OCI-LY3 (cell line): ENCODE data around the gene AGAP1.
"Not testable (repeated sequence)": the region's sequence is repeated elsewhere in the genome, so short reads cannot be mapped to it uniquely, and the experiment has no call there.

Experiments
- H2AFZ ChIP-seq: fragments of 200-600, 300-600 bp; shearing (Covaris generic); 2 replicates; pipeline ENCODE4 v1.6.0; 2014; ENCODE audit warnings: antibody characterized with exemption, low read depth, low read length
- H3K27ac ChIP-seq: fragments of 200-600, 300-600 bp; sonication (generic); 2 replicates; pipeline ENCODE4 v1.5.1; 2014; ENCODE audit warnings: mild to moderate bottlenecking, low read length, moderate library complexity, mixed read lengths
- H3K27me3 ChIP-seq: fragments of 200-600, 300-600 bp; sonication (generic); 2 replicates; pipeline ENCODE4 v1.6.1; 2014; ENCODE audit warnings: low read depth, low read length, mixed read lengths
- H3K36me3 ChIP-seq: fragments of 200-600, 300-600 bp; sonication (generic); replicated peaks from 2 replicates; pipeline ENCODE3; 2014; ENCODE audit warnings: low read depth, low read length, mixed read lengths
- H3K4me1 ChIP-seq: fragments of 300-600, 200-600 bp; sonication (generic); 2 replicates; pipeline ENCODE4 v1.6.1; 2014; ENCODE audit warnings: low read length, mixed read lengths
- H3K4me2 ChIP-seq: fragments of 200-600, 300-600 bp; sonication (generic); 2 replicates; pipeline ENCODE4 v1.6.1; 2014; ENCODE audit warnings: low read length, mixed read lengths
- H3K4me3 ChIP-seq: fragments of 300-600, 200-600 bp; sonication (generic); 2 replicates; pipeline ENCODE4 v1.5.1; 2014; ENCODE audit warnings: antibody characterized with exemption, mild to moderate bottlenecking, low read length, moderate library complexity
- H3K79me2 ChIP-seq: fragments of 300-600, 200-600 bp; shearing (Covaris generic); 2 replicates; pipeline ENCODE4 v1.6.1; 2014; ENCODE audit warnings: mild to moderate bottlenecking, low read length, mixed read lengths
- H3K9ac ChIP-seq: fragments of 300-600, 200-600 bp; shearing (Covaris generic); 2 replicates; pipeline ENCODE4 v1.6.0; 2014; ENCODE audit warnings: mild to moderate bottlenecking, low read length, moderate library complexity
- H3K9me3 ChIP-seq: fragments of 200-600, 300-600 bp; shearing (Covaris generic); 2 replicates; pipeline ENCODE4 v1.6.1; 2014; ENCODE audit warnings: low read length, mixed read lengths; ENCODE audit not compliant: insufficient read depth
- H4K20me1 ChIP-seq: fragments of 200-600, 300-600 bp; sonication (generic); 2 replicates; pipeline ENCODE4 v1.6.1; 2016; ENCODE audit warnings: low read length, mixed read lengths; ENCODE audit not compliant: insufficient read depth
- CTCF ChIP-seq: fragments of 200-600, 300-600 bp; sonication (generic); IDR thresholded peaks from 2 replicates; pipeline ENCODE4 v1.5.1; 2014; ENCODE audit warnings: antibody characterized with exemption, low read length, low read depth
- EZH2phosphoT487 ChIP-seq: fragments of 200-600 bp; shearing (Covaris generic); IDR thresholded peaks from 2 replicates; pipeline ENCODE4 v1.6.1; 2018; ENCODE audit warnings: antibody characterized with exemption, mixed run types, low read depth

Gene AGAP1

GRCh38 chr2:235763816-235764215, 270.0 kb downstream of the AGAP1 start:
- H3K79me2 ChIP-seq, result no peaks in the 10 kb centered on the region
- H3K9me3 ChIP-seq, result no peaks in the 10 kb centered on the region
- H3K4me3 ChIP-seq, result no peak overlapping the region
- no peaks in the 10 kb centered on the region for H3K4me1 ChIP-seq
- no peaks in the 10 kb centered on the region for H3K27me3 ChIP-seq
- H4K20me1 ChIP-seq, result no peaks in the 10 kb centered on the region
- no peak overlapping the region for H2AFZ ChIP-seq
- no peak overlapping the region for H3K4me2 ChIP-seq
- no peak overlapping the region for H3K9ac ChIP-seq
- TF ChIP-seq CTCF, result no peak
- no peak for TF ChIP-seq EZH2phosphoT487
- no peak overlapping the region for H3K27ac ChIP-seq
- H3K36me3 ChIP-seq, result no peaks in the 10 kb centered on the region

DNA sequence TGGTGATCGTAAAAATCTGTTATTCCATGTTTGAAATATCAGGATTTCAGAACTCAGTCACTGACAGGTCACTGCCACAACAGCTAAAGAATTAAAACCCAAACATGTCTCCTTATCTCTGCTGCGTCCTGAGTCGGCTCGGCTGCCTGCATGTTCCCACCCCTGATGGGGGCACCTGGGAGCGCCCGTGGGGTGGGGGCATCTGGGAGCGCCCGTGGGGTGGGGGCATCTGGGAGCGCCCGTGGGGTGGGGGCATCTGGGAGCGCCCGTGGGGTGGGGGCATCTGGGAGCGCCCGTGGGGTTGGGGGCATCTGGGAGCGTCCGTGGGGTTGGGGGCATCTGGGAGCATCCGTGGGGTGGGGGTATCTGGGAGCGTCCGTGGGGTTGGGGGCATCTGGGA, 270.6 kb downstream of the AGAP1 start:
- not testable (repeated sequence) for H3K27ac ChIP-seq, H3K9me3 ChIP-seq, H3K79me2 ChIP-seq, H3K9ac ChIP-seq, H3K4me1 ChIP-seq, H3K36me3 ChIP-seq, H3K4me3 ChIP-seq, H3K27me3 ChIP-seq, H2AFZ ChIP-seq, H3K4me2 ChIP-seq, H4K20me1 ChIP-seq

DNA sequence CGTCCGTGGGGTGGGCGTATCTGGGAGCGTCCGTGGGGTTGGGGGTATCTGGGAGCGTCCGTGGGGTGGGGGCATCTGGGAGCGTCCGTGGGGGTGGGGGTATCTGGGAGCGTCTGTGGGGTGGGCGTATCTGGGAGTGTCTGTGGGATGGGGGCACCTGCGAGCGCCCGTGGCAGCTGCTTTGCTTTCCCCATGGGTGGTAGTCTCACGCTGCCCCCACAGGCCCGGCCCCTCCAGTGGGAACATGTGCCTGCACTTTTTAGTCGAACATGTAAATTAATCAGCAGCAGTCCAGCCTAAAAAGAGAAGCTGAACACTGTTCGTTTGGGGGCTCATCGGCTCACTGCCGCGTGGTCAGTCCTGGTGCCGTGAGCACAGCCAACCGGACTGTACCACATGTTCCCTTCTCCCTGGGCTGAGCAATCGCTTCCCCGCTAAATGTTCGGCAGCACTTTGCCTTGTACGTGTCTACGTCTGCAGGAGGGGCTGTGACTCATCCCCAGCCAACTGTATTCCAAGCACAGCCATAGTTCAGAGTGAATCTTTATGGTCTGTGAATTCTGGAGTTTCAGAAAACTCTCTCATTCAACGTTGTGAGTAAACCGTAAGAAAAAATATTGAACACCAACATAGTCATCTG, 271.5 kb downstream of the AGAP1 start:
- H3K4me1 ChIP-seq, result no peaks in the 10 kb centered on the region
- no peak overlapping the region for H3K9ac ChIP-seq
- no peaks in the 10 kb centered on the region for H3K36me3 ChIP-seq
- no peak overlapping the region for H2AFZ ChIP-seq
- H3K27me3 ChIP-seq, result no peaks in the 10 kb centered on the region
- H3K9me3 ChIP-seq, result no peaks in the 10 kb centered on the region
- TF ChIP-seq EZH2phosphoT487 (no peak), CTCF (no peak)
- H3K4me2 ChIP-seq, result no peak overlapping the region
- no peaks in the 10 kb centered on the region for H3K79me2 ChIP-seq
- no peak overlapping the region for H3K27ac ChIP-seq
- no peak overlapping the region for H3K4me3 ChIP-seq
- no peaks in the 10 kb centered on the region for H4K20me1 ChIP-seq

DNA sequence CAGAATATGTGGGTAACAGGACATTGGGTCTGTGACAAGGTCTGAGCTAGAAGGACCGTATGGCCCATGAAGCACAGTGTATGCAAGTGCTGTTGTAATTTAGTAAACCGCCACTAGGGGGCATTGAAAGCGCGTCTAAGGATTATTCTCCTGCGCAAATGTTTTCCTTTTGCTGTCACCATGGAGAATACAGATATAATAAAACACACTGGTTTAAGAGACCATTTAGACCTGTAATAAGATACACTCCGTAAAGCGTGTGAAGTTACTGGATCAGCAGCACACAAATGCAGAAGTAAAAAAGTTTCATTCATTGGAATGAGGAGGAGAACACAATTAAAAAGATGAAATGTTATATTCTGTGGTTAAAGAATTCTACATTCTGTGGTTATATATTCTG, 272.4 kb downstream of the AGAP1 start:
- TF ChIP-seq CTCF, result peak; percentile 65
- no peak for TF ChIP-seq EZH2phosphoT487
- no peak overlapping the region for H3K27ac ChIP-seq

More for the DNA sequence above, 272.4 kb downstream of the AGAP1 start:
- no peaks in the 10 kb centered on the region for H3K4me1 ChIP-seq
- H3K27me3 ChIP-seq, result no peaks in the 10 kb centered on the region
- no peak overlapping the region for H2AFZ ChIP-seq
- no peak overlapping the region for H3K4me2 ChIP-seq
- no peaks in the 10 kb centered on the region for H3K36me3 ChIP-seq
- no peak overlapping the region for H3K4me3 ChIP-seq
- H4K20me1 ChIP-seq, result no peaks in the 10 kb centered on the region
- H3K79me2 ChIP-seq, result no peaks in the 10 kb centered on the region
- H3K9ac ChIP-seq, result no peak overlapping the region
- no peaks in the 10 kb centered on the region for H3K9me3 ChIP-seq
